Stimulated activated CD8-positive, alpha-beta memory T cell treated with anti-CD3 and anti-CD28 coated beads, Interleukin-15, amount 100 ng/mL, for 4 hours (primary cell): ENCODE measurements around the gene CASP9.
"Not testable (repeated sequence)": the region's sequence is repeated elsewhere in the genome, so short reads cannot be mapped to it uniquely, and the experiment has no call there.

Experiments
- DNase-seq, 2 donors: peaks; one replicate each; pipeline ENCODE4 v3.0.0-alpha.2; 2020; ENCODE audit warnings: low read depth in 2 of 2

CASP9 gene

DNA sequence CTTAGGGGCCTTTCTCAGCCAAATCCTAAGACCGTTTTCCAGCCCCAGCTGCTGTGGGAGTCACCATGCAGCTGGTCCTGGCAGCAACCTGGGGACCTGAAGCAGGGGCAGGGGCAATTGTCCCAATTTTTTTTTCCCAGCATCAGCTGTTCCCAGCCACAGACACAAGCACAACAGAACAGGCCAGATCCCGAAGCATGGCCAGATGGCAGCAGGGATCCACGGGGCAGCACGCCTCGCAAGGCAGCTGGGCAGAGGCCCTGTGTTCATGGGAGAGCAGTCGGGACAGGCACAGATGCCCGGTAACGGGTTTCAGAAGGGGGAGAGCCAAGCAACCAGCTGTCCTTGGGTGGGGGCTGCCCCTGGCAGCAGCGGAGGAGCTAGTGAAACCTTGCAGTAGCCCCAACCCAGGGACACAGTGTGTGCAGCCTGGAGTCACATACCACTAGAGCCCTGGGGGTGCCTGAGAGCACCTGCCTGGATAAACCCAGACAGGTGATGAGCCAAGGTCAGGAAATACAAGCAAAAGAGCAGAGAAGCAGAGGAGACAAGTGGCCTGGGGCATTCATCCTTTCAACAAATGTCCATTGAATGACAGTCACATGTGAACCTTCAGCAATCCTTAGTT is 54.1 kb downstream of the CASP9 start:
- not testable (repeated sequence) for DNase-seq

- no peak for DNase-seq
These were observed 54.7 kb downstream of the CASP9 start for GRCh38 chr1:15469361-15469760.

DNA sequence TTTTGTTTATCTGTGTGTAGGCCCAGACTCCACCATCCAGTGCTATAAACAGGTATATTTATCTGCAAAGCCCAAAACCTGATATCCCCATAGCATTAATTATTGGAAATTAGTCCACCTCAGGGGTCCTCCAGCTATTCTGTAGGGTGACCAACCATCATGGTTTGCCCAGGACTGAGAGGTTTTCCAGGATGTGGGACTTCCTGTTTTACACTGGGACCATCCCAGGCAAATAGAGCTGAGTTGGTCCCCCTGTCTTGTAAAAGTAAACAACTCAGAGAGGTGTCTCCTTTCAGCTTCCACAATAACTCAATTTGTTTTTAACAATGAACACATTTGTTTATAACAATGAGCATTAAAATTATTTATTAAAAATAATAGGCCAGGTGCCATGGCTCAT is 55.9 kb downstream of the CASP9 start:
- no peak for DNase-seq

GRCh38 chr1:15466955-15467625 is 56.9 kb downstream of the CASP9 start:
- DNase-seq: not testable (repeated sequence)

- DNase-seq: no peak
These were observed 58.3 kb downstream of the CASP9 start for GRCh38 chr1:15465674-15466073.

DNA sequence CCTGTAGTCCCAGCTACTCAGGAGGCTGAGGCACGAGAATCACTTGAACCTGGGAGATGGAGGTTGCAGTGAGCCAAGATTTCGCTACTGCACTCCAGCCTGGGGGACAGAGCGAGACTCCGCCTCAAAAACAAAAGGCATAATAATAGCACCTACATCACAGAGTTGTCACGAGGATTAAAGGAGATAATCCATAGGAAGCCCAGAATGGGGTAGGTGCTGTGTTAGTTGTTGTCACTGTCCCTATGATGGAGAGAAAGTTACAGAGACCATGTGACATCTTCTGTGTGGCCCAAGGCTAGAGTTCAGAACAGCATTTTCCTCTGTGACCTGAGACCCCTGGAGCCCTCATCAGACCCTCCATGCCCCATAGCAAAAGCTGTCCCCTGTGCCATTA is 60.1 kb downstream of the CASP9 start:
- DNase-seq: not testable (repeated sequence)

DNA sequence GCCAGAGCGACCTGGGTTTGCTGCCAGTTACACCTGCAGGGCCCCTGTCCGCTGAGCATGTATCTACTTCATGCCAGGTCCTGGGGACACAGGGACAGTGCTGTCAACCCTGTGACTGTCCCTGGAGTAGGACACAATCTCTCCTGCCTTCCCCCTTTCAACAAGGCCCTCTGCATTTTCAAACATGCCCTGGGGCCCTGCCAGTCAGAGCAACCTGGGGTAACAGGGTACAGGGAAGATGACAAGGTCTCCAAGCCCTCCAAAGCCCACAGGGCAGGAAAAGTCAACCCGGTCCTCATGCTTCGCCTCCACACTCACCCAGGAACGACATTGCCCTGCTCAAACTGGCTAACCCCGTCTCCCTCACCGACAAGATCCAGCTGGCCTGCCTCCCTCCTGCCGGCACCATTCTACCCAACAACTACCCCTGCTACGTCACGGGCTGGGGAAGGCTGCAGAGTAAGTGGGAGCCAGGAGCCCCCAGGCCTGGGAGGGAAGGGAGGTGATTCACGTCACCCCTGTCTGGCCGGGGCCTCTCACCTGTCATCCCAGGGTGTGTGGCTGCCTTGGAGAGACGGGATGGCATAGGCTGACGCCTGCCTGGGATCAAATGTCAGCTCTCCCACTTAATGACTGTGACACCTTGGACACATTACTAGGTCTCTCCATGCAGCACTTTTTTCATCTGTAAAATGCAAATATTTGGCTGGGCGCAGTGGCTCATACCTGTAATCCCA is 60.8 kb downstream of the CASP9 start:
- not testable (repeated sequence) for DNase-seq

GRCh38 chr1:15460708-15461095 is 63.3 kb downstream of the CASP9 start:
- DNase-seq: no peak

DNA sequence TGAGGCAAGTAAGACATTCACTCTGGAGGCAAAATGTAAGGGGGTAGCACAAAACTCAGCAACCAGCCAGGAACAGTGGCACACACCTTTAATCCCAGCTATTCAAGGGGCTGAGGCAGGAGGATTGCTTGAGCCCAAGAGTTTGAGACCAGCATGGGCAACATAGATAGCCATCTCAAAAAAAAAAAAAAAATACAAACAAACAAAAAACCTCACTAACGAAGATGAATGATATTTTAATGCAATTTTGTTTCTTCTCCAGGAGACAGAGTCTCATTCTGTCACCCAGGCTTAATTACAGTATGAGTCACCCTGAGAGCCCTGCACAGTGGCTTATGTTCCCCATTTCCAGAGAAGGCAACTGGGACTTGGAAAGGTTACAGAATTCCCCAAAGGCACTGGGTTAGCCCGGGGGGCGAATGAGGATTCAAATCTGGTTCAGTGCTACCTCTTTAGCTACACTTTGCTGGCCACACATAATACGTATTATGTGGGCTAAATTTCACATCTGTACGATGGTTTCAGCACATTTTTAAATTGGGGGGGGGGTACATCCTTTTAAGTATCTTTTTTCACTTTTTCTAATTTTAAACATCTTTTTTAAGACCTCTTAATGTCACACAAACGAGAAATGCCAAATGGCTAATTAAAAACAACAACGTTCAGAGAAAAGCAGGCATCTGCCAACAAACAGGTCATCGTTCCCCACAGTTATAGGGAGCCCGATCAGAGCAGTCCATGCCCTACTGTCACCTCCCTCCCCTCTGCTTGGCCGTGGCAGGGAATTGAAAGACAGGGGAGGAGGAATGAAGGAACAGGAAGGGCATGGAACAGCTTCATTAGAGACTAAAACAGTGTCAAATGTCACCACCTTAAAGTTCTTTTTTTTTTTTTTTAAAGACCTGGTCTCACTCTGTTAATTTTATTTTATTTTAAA is 64.0 kb downstream of the CASP9 start:
- DNase-seq: no peak

GRCh38 chr1:15458388-15458787 is 65.6 kb downstream of the CASP9 start:
- not testable (repeated sequence) for DNase-seq

DNA sequence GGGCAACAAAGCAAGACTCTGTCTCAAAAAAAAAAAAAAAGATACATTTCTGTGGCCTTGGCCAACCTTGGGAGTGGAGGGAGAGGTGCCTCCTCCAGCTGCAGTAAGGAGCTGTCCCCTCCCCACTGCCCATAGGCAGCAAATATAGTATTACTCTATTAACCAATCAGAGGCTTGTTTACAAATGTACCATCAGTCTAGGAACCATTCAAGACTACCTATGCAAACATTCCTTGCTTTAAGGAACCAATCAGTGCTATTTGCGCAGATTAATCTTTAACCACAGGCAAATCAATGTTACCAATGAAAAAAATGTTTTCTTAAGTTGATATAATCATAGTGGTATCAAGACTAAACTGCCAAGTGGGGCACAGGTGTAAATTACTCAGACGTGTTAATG is 66.4 kb downstream of the CASP9 start:
- no peak for DNase-seq

DNA sequence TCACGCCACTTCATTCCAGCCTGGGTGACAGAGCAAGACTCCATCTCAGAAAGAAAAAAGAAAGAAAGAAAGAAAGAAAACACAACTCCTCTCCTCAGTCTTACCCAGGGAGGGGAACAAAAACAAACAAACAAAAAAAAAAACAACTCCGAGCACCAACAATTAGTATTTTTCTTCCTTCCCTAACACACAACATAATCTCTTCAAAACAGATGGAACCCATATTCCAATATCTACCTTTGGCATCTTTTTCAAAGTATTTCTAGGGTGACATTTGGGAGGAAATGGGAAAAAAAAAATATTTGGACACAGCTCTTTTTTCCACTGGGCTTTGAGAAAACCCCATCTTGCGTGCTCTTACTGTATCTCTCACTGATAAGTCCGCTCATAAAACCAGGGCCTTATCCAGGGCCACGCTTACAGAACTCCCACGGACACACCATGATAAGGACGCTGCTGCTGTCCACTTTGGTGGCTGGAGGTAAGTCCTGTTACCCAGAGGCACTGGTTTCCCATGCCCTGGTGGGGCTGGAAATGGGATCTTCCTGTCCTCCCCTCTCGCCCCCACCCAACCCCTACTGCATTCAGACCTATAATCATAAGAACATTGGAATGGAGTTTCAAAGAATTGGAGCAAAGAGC is 67.6 kb downstream of the CASP9 start, which contains the start of gene CELA2A:
Gene CELA2A (plus strand): TSS at position 420 of the 642 bp plus-strand sequence. CDS start 22 bp downstream, at position 442.
- DNase-seq: no peak

- no peak for DNase-seq
These were observed 68.5 kb downstream of the CASP9 start for GRCh38 chr1:15455522-15455921.

DNA sequence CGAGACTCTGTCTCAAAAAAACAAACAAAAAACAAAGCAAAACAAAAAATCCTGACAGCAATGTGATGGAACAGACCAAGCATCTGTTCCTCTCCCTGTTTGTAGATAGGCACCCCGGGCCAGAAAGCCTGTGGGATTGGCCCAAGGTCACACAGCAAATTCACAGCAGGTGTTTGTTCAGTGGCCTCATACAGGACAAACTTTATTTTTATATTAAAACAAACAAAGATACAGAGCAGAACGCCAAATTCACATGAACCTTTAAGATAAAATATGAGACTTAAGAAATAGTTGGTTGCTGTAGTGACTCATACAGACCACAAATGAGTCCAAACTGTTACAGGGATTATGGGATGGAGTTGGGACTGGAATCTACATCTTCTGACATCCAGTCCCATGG is 69.8 kb downstream of the CASP9 start:
- DNase-seq: no peak

- DNase-seq: no peak
These were observed 70.3 kb downstream of the CASP9 start for GRCh38 chr1:15453734-15454133.

DNA sequence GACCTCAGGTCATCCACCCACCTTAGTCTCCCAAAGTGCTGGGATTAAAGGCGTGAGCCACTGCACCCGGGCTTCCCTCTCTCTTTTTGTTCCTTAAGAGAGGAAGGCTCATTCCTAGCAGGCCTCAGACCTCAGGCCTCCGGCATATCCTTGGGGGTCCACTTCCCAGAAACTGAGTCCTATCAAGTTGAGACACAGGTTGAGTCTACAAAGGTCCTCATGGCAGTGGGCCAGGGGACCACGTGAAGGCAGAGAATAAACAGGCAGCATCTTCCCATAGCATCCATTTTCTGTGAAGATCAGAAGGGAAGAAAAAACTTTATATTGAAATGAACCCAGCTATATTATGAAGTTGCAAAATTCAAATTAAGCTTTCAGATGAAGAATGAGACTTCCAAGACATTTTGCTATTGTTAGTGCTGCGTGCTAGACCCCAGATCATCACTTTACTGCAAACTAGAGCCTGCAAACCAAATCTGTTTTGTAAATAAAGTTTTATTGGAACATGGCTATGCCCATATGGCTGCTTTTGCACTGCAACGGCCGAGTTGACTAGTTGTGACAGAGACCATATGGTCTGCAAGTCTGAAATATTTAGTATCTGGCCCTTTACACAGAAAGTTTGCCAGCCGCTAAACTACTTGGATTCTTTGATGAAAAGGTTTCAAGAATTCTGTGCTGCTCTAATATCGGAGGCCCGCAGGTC is 71.0 kb downstream of the CASP9 start:
- DNase-seq: no peak

DNA sequence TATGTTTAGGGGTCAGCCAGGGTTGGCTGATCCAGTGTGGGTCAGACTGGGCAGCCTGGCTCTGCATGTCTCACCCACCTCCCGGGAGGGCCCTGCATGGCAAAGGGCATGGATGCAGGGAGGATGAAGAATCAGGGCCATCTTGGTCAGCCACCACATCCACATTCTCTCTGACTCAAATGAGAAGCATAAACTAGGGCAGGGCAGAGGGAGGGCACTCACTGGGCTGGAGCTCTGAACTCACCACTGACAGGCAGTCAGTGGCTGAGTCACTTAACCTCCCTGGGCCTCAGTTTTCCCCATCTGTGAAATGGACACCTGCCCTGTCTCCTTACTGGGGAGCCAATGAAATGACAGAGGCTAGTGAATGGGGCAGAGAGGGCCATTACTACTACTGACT is 71.8 kb downstream of the CASP9 start:
- DNase-seq: no peak

GRCh38 chr1:15451014-15451722 is 72.8 kb downstream of the CASP9 start:
- DNase-seq: no peak

- no peak for DNase-seq
These were observed 74.4 kb downstream of the CASP9 start for GRCh38 chr1:15449567-15449966.

DNA sequence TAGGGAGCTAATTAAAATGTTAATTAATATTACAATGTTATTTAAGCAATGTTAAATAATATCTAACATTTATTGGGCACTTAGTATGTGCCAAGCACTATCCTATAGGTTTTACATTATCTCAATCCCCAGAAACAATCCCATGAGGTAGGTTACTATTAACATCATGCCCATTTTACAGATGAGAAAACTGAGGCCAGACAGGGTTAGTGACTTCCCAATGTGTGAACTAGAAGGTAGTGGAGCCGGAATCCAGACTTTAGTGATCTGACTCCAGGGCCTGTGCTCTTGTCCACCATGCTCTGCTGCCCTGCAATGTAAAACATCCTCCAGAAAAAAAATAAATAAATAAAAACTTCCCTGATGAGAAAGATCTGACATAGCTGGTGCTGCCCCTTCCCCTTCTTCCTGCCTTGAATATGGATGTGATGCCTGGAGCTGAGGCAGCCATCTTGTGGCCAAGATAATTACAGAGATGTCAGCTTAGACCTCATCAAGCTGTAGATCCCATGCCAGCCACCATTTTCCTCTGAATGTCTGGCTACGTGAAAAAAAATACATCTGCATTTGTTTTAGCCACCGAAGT is 75.0 kb downstream of the CASP9 start:
- DNase-seq: no peak
